Osteocyte (in vitro differentiated cells): ENCODE data around the gene MOGAT3. TPM values are rescaled to one million over a fixed set of nuclear protein-coding genes. Genes with fewer than 3 reads are reported as not detected.
A peak's percentile ranks its signal among the peaks of the same experiment; 100 is the strongest.

Experiments
- DNase-seq: peaks from one replicate; pipeline ENCODE4 v3.0.0; 2021; ENCODE audit warnings: mixed read lengths; ENCODE audit not compliant: unreplicated experiment; ENCODE audit errors: extremely low spot score
- H3K27ac Mint-ChIP-seq: one replicate; pipeline ENCODE4 v1.8.0; 2021; ENCODE audit warnings: mild to moderate bottlenecking, mixed read lengths; ENCODE audit not compliant: unreplicated experiment
- H3K27me3 Mint-ChIP-seq: one replicate; pipeline ENCODE4 v1.8.0; 2021; ENCODE audit warnings: mixed read lengths; ENCODE audit not compliant: unreplicated experiment
- H3K36me3 Mint-ChIP-seq: one replicate; pipeline ENCODE4 v1.8.0; 2021; ENCODE audit warnings: mixed read lengths; ENCODE audit not compliant: unreplicated experiment
- H3K4me1 Mint-ChIP-seq: one replicate; pipeline ENCODE4 v1.8.0; 2021; ENCODE audit warnings: mixed read lengths; ENCODE audit not compliant: unreplicated experiment
- H3K4me3 Mint-ChIP-seq: one replicate; pipeline ENCODE4 v1.8.0; 2021; ENCODE audit warnings: mild to moderate bottlenecking, moderate library complexity, mixed read lengths; ENCODE audit not compliant: unreplicated experiment
- H3K9me3 Mint-ChIP-seq: one replicate; pipeline ENCODE4 v1.8.0; 2021; ENCODE audit warnings: mixed read lengths; ENCODE audit not compliant: unreplicated experiment
- CTCF ChIP-seq: fragments of 200-600 bp; sonication (generic); IDR thresholded peaks from 2 replicates; pipeline ENCODE4 v1.5.0; 2021; ENCODE audit warnings: antibody characterized with exemption, mild to moderate bottlenecking, moderate library complexity
- microRNA-seq: library from miRNA; unstranded; fragments of <30 nt; microRNA quantifications from one replicate; pipeline ENCODE4 v1.1.0, GENCODE V29; 2020; ENCODE audit not compliant: unreplicated experiment
- total RNA-seq: library from RNA; stranded (reverse); gene quantifications from 2 replicates; pipeline ENCODE4 v1.2.1, GENCODE V29; 2021

MOGAT3 gene
- total RNA-seq, 1 donor from 2014 or later: not detected

- peaks cover 11% of the 10 kb centered on the region for H3K36me3 Mint-ChIP-seq
- H3K9me3 Mint-ChIP-seq: no peaks in the 10 kb centered on the region
- DNase-seq: peak; percentile 96
- H3K4me1 Mint-ChIP-seq: peaks cover 12% of the 10 kb centered on the region
- peak within 1 kb of the TSS; percentile 77 for H3K4me3 Mint-ChIP-seq
- H3K27me3 Mint-ChIP-seq: peaks cover 10% of the 10 kb centered on the region
- H3K27ac Mint-ChIP-seq: peak within 1 kb of the TSS; percentile 39
- TF ChIP-seq CTCF: no peak
These were observed 46.7 kb downstream of the MOGAT3 start, which contains the start of gene AP1S1 for GRCh38 chr7:101153969-101154692. Gene AP1S1 (plus strand): TSS chr7:101154476. CDS start chr7:101154515, 39 bp downstream.

GRCh38 chr7:101151908-101152651 is 48.8 kb downstream of the MOGAT3 start:
- Mint-ChIP-seq H3K27me3 (peaks cover 17% of the 10 kb centered on the region), H3K4me3 (no peak overlapping the region), H3K36me3 (peaks cover 7% of the 10 kb centered on the region), H3K4me1 (peaks cover 12% of the 10 kb centered on the region), H3K9me3 (no peaks in the 10 kb centered on the region), H3K27ac (no peak overlapping the region)
- DNase-seq: no peak
- TF ChIP-seq CTCF: no peak

Small RNAs within 50 kb of the gene (microRNA-seq; reads per million reads assigned to microRNA genes)
- gene MIR4653: not detected

Other genes with a start within 250 kb of the MOGAT3 start
- gene MUC12, start 231.5 kb downstream of the MOGAT3 start, total RNA-seq: not detected in 2 replicates
- not detected in 2 replicates for gene MUC17, start 181.0 kb downstream of the MOGAT3 start, total RNA-seq
- gene TRIM56, start 115.6 kb downstream of the MOGAT3 start, total RNA-seq: 36.5 and 42.2 TPM in 2 replicates
- gene SERPINE1, start 73.9 kb downstream of the MOGAT3 start, total RNA-seq: 266 and 328 TPM in 2 replicates
- 52.9 and 57.9 TPM in 2 replicates for gene AP1S1, start 46.6 kb downstream of the MOGAT3 start, total RNA-seq
- gene VGF, start 35.5 kb downstream of the MOGAT3 start, total RNA-seq: 0.16 and 0.24 TPM in 2 replicates
- gene NAT16, start 20.7 kb downstream of the MOGAT3 start, total RNA-seq: 0.16 TPM in 1 of 2 replicates, not detected in the other
- gene PLOD3, start 16.5 kb upstream of the MOGAT3 start, total RNA-seq: 110 and 130 TPM in 2 replicates
- gene ZNHIT1, start 17.1 kb upstream of the MOGAT3 start, total RNA-seq: 64.0 and 66.9 TPM in 2 replicates
- gene CLDN15, start 36.8 kb upstream of the MOGAT3 start, total RNA-seq: 10.9 and 11.4 TPM in 2 replicates
- 142 and 151 TPM in 2 replicates for gene FIS1, start 44.0 kb upstream of the MOGAT3 start, total RNA-seq
- gene IFT22, start 120.8 kb upstream of the MOGAT3 start, total RNA-seq: 25.2 and 29.3 TPM in 2 replicates
- gene COL26A1, start 161.8 kb upstream of the MOGAT3 start, total RNA-seq: 124 and 128 TPM in 2 replicates